ENCODE results near the gene PLCD3.
"Not testable (repeated sequence)": the region's sequence is repeated elsewhere in the genome, so short reads cannot be mapped to it uniquely, and the experiment has no call there.

GRCh38 chr17:45124797-45125122 lies 7.6 kb downstream of the PLCD3 start:
- not testable (repeated sequence) for TF ChIP-seq CTCF, POLR2A, POLR2AphosphoS5 (IDR thresholded peaks at IDR 0.05)
